GM18526 (cell line): ENCODE results near the gene PLCL1.

ENCODE experiments used
- POLR2A ChIP-seq: IDR thresholded peaks from 3 replicates; pipeline ENCODE4 v1.6.1; 2011; ENCODE audit not compliant: insufficient read length; ENCODE audit errors: extremely low read depth

PLCL1 gene

DNA sequence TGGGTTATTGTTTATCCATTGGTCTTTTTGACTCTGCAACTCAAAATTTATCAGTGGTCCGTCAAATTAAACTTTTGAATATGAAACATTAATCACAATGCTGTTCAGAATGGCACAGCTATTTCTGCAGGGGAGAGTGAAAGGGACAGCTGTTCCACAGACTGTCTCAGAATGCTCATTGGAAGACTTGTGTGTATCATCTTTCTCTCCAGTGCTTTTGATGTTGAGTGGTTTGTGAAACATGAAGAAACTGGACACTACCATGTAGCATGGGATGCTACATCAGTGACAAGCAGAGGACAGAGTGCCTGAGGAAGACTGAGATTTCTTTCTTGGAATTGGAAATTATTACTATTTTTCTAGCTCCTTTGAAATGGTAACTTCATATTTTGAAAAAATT lies 115.7 kb downstream of the PLCL1 start:
- no peak for TF ChIP-seq POLR2A

- TF ChIP-seq POLR2A: no peak
These were observed 116.3 kb downstream of the PLCL1 start for GRCh38 chr2:197920592-197921201.

DNA sequence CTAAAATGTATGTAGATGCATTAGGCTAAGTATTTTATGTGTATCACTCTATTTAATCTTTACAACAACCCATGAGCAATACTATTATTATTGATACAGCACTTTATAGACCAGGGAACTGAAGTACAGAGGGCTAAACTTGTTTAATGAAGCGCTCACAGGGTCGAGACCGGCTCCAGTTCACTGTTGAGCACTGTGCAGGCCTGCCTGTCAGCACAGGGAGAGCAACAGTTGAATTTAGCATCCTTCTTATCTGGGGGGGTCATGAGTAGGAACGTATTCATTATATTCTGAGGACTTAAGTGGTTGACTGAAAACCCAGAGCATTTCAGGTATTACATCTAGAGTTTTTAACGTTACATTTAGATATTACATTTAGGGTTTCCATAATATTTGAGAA lies 120.1 kb downstream of the PLCL1 start:
- no peak for TF ChIP-seq POLR2A

DNA sequence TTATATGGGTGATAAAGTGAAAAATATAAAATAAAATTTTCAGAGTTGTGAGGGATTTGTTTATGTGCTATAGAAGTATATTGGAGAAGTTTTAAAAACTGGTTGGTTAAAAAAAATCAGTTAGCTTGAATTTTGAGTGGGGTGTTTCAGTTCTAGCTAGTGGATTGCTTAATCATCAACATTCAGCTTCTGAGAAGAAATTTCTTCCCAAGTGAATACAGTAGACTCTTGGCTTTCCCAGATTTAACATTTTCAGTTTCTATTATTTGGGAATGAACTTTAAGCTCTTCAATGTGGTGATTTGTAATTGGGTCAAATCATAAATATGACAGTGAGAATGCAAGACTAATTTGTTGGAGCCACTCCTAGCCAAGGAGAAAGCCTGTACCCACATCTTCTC lies 120.8 kb downstream of the PLCL1 start:
- TF ChIP-seq POLR2A: no peak

GRCh38 chr2:197925976-197926375 lies 121.6 kb downstream of the PLCL1 start:
- TF ChIP-seq POLR2A: no peak

DNA sequence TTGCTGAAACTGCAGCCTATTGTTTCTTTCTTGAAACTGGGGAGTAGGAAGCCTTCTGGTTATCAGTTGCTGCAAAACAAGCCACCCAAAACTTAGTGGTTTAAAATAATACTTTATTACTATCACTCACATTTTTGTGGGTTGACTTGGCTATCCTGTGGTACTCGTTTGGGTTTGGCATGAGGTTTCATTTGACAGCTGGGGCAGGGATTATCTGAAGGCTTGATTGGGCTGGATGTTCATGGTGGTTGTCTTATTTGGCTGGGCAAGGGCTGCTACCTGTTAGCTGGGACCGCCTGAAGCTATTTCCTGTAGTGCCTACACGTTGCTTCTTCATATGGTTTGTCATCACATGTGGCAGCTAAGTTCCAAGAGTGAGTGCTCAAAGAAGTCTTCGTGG lies 122.3 kb downstream of the PLCL1 start:
- no peak for TF ChIP-seq POLR2A

DNA sequence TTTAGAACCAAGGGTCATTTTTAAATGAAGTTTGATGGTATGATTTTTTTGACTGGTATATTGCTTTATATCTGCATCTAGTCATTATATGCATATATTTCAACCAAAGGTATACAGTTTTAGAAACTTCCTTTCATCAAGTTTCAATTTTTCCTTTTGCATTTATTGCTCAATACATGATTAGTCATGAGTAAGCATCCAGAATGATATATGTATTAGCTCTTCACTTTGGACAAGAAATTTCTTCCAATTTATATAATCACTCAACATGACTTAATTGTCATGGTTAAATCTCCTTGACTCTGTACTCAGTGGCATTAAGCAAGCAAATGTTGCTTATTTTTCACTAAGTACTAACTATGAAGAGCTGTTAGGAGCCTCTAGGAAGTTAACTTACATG lies 123.6 kb downstream of the PLCL1 start:
- TF ChIP-seq POLR2A: no peak

DNA sequence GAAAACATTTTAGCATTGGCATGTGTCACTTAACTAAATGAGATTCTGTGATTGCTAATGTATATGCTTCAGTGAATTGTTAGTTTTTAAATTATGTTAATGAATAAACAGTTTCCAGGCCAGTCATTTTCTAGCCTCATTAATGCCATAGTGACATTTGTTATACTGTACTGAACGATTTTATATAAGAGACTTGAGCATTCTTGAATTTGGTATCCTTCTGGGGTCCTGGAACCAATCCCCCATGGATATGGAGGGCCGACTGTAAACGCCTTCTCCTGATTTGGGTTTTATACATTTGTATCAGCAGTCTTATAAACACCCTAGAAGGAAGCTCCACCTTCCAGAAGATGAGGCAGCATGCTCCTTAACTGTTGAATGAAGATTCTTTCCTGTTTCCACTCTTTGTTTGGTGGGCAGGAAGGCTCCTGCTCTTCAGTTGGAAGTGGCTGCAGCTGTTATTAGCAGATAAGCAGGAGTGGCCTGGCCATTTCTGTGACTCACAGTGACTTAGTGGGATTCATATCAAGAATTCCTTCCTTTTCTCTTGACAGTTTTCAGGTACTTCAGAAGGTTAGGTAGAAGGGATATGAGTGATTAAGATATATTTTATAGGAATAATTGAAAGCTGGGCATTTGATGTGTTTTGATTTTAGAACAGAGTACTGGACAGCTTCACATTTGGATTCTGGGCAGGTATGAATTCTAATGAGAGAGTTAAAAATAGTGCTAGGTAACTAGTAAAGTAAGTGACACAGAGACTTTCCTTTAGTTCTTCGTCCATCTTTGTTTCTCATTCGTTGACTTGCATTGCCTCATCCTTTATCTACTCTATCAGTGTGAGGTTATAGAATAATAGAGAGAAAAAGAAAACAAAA lies 124.9 kb downstream of the PLCL1 start:
- TF ChIP-seq POLR2A: no peak

- TF ChIP-seq POLR2A: no peak
These were observed 125.5 kb downstream of the PLCL1 start for GRCh38 chr2:197929886-197930227.

GRCh38 chr2:197930570-197931278 lies 126.3 kb downstream of the PLCL1 start:
- no peak for TF ChIP-seq POLR2A

DNA sequence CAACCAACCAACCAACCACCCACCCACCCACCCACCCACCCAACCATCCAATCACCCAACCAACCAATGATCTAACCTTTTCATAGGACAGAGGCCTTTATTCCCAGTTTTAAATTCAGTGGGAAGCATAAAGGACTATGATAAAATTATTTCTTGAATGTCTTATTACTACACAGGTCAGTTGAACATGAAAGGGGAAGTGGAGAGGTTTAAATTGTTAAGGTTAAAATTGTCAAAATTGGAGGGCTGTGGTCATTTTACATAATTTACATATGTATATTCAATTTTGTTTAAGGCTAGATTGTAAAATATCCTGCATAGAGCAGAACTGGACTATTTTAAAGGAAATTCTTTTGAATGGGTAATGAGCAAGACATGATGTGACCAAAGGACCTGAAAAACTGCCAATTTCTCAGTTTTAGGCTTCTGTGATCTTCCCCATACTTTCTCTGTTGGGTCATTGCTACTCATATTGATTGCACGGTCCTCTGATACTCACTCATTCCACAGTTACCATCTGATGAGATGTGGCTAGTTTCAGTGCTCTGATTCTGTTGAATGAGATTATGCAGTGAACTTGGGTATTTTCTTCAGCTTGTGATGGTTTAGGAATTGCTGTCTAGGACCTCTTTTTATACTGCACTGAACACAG lies 127.4 kb downstream of the PLCL1 start:
- TF ChIP-seq POLR2A: no peak

DNA sequence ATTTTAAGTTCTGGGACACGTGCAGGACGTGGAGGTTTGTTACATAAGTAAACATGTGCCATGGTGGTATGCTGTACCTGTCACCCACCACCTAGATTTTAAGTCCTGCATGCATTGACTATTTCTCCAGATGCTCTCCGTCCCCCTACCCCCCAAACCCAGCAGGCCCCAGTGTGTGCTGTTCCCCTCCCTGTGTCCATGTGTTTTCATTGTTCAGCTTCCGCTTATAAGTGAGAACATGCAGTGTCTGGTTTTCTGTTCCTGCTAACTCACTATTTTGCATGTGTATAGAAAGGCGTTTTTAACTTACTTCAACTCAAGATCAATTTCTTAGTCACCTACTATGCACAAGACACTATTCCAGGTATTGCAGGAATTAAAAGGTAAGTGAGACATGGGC lies 128.0 kb downstream of the PLCL1 start:
- TF ChIP-seq POLR2A: no peak

DNA sequence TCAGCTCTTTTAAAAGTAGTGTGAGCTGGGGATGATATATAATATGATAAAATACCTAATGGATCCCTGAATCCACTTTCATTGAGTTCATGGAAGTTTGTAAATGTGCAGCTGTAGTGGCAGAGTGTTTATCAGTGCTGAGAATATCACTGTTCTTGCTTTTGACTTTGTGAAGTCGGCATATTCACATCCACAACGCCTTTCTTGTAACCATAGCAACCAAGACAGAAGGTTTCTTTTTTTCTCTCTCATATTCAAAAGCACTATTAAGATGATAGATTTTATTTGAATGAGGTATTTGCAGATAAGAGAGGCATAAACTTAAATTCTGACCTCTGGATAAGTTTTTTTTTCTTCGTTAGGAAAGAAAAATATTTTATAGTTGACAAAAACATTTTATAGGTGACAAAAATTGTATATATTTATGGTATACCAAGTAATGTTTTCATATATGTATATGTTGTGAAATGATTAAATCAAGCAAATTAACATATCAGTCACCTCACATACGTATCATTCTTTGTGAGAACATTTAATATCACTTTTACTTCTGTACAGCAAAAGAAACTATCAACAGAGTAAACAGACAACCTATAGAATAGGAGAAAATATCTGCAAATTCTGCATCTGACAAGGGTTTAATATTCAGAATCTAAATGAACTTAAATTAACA lies 130.0 kb downstream of the PLCL1 start:
- no peak for TF ChIP-seq POLR2A

- TF ChIP-seq POLR2A: no peak
These were observed 130.5 kb downstream of the PLCL1 start for GRCh38 chr2:197934934-197935289.

- TF ChIP-seq POLR2A: no peak
These were observed 133.4 kb downstream of the PLCL1 start for GRCh38 chr2:197937814-197938213.

DNA sequence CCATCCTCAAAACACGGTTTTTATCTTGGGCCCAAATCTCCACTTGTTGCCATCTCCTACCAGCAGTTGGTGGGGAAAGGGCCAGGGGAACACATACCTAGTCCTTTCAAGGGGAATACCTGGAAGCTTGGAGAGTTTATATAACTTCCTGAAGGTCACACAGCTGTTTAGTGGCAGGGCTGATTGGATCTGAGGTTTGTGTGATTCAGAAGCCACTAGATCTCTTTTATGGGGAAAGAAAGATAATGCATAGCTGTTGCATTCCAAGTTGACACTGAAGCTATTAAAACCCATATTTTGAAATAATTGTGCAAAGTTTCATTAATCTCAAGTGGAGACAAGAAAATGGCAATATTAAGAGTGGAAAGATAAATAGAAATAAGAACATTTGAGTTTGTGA lies 134.2 kb downstream of the PLCL1 start:
- TF ChIP-seq POLR2A: no peak

DNA sequence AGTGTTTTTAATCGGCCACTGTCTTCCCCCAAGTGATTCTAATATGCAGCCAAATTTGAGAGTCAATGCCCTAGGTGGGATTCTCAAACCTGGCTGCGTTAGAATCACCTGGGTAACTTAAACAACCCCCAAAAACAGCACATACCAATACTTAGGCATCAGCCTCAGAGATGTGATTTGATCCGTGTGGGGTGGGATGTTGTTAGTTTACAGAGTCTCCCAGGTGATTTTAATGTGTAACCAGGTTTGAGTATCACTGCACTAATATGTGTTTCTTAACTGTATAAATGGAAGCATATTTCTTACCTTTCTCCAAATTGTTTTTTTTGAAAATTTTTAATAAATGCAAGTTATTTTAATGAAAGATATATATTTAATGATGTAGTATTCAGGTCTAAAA lies 135.4 kb downstream of the PLCL1 start:
- no peak for TF ChIP-seq POLR2A
